Erythroblast (primary cell): ENCODE data around the gene B4GALNT3.

Source experiments
- DNase-seq, 2 experiments: peaks; one replicate each; lab custom pipeline; 2025; lab: John Stamatoyannopoulos, UW
- GATA1 ChIP-seq: IDR thresholded peaks from 2 replicates; pipeline ENCODE4 v1.6.1; 2011; ENCODE audit warnings: low read depth, mild to moderate bottlenecking, control low read depth, low read length, moderate library complexity
- POLR2A ChIP-seq: IDR thresholded peaks from 2 replicates; pipeline ENCODE4 v1.6.1; 2011; ENCODE audit warnings: mild to moderate bottlenecking, low read length

B4GALNT3 gene

DNA sequence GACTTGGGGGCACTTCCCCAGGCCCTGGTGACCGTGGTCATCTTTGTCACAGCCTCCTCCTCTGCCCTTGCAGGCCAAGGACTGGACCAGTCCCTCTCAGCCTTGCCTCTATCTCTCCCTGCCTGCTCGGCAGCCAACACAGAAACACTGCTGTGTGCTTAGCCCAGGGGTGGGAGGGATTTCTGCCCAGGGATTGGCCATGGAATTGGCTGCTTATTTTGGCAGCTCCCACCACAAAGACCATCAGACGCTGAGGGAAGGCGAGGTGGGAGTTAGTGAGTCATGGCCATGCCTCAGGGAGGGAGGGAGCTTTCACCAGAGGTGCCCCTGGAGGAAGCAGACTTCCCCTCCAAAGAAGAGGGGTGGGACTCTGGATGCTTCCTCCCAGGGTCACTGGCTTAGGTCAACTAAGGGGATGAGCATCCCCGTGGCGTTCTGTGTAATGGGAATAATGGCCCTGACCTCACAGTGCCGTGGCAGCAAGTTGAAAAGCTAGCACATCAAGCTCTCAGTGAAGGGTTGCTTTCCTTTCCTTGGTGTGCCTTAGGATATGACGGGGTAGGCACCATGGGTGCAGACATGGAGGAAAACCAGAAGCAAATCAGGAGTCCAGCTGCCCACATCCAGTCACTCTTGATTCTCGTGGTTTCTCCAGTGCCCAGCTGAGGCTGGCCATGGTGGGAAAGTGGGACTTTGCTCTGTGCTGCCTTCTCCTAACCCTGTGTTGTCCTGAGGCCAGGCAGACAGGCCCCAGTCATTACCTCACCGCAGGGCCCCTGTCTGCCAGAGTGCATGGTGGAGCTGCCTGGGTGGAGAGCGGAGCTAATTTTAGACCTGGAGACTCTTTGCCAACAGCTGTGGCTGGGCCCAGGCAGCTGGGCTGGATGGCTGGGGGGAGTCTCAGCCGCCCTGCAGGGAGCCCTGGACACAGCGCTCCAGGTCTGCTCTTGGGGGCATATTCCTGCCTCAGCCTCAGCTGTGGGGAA is 21.4 kb downstream of the B4GALNT3 start:
- no peak for TF ChIP-seq POLR2A

DNA sequence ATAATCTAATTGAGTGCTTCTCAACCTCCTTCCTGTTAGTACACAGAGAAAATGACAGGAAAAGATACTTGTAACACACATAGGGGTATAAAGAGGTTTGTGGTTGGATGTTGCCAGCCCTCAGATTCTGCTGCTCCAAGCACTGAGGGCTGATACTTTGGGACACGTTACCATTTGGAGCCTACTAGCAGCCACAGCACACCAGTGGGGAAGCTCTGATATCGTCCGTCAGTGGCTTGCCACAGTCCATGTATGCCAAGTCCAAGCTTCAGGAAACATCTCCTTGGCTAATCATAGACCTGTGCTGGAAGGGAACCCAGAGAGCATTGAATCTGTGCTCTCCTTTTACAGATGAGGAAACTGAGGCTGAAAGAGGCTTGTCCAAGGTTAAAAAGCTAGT is 22.3 kb downstream of the B4GALNT3 start:
- TF ChIP-seq GATA1 (no peak), POLR2A (no peak)
- DNase-seq: no peak

More for the DNA sequence above, 21.4 kb downstream of the B4GALNT3 start:
- no peak for DNase-seq

GRCh38 chr12:484096-484495 is 24.4 kb downstream of the B4GALNT3 start:
- TF ChIP-seq POLR2A: no peak
- no peak for TF ChIP-seq GATA1
- DNase-seq: no peak

- TF ChIP-seq POLR2A: no peak
- no peak for TF ChIP-seq GATA1
- no peak for DNase-seq
Measured at GRCh38 chr12:490260-490659, 30.5 kb downstream of the B4GALNT3 start.

GRCh38 chr12:495466-495865 is 35.7 kb downstream of the B4GALNT3 start:
- no peak for DNase-seq
- TF ChIP-seq POLR2A (no peak), GATA1 (no peak)

GRCh38 chr12:496736-497135 is 37.0 kb downstream of the B4GALNT3 start:
- no peak for DNase-seq
- TF ChIP-seq POLR2A (no peak), GATA1 (no peak)

DNA sequence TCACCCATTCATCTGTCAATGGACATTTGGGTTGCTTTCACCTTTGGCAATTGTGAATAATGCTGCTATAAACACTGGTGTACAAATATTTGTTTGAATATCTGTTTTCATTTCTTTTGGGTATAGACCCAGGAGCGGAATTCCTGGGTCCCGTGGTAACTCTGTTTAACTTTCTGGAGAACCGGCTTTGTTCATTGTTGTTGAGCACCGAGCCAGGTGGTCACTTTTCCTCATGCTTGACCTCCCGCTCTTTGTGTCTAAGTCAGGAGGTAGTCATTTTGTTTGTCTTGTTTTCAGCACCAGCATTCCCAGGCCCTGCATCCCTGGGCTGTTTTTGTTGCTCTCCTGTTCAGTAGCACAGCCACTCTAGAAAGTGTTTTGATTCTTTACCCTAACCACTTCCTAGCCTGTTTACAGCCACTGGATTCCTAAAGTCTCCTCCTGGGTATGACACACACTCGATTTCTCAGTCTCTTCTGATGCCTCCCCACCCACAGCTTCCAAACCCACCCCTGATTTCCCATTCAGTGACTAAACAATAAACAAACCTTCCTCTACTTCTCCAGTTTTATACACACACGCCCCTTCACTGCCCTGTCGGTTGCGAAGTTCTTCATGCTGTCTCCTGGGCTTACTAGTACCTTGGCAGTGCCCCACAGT is 37.9 kb downstream of the B4GALNT3 start:
- TF ChIP-seq GATA1 (no peak), POLR2A (no peak)
- DNase-seq: no peak

DNA sequence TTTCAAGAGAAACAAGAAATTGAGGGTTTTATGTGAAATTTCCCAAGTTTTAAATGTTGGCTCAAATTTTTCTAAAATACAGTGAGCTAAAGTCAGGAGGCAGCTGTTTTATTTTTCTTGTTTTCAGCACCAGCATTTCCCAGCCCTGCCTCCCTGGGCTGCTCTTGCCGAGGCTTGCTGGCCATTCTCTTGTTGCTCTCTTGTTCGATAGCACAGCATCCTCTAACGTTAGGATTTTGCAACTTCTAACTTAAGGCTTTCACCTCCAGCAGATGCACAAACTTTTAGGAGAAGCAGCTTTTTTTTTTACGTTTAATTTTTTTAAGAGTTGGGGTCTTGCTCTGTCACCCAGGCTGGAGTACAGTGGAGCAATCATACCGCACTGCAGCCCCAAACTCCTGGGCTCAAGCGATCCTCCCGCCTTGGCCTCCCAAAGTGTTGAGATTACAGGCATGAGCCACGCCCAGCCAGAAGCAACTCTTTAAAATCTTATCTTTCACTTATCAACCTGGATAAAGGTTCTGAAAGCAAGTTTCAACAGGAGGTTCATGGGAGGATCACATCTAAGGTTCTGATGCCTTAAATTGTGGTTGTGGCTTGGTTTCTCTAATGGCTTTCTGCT is 40.2 kb downstream of the B4GALNT3 start:
- no peak for DNase-seq
- TF ChIP-seq GATA1 (no peak), POLR2A (no peak)

- TF ChIP-seq GATA1 (no peak), POLR2A (no peak)
- no peak for DNase-seq
Measured at GRCh38 chr12:501722-502447, 42.1 kb downstream of the B4GALNT3 start.

- no peak for TF ChIP-seq GATA1
- TF ChIP-seq POLR2A: no peak
- DNase-seq: no peak
Measured at GRCh38 chr12:503111-503761, 43.5 kb downstream of the B4GALNT3 start.

GRCh38 chr12:505221-505620 is 45.5 kb downstream of the B4GALNT3 start:
- no peak for TF ChIP-seq GATA1
- TF ChIP-seq POLR2A: no peak
- DNase-seq: no peak

- TF ChIP-seq GATA1 (no peak), POLR2A (no peak)
- DNase-seq: no peak
Measured at GRCh38 chr12:507391-507796, 47.7 kb downstream of the B4GALNT3 start.

GRCh38 chr12:508145-508544 is 48.4 kb downstream of the B4GALNT3 start:
- DNase-seq: no peak
- TF ChIP-seq POLR2A (no peak), GATA1 (no peak)
